Subcutaneous abdominal adipose tissue (tissue), 5 donors: ENCODE measurements around the gene COL28A1.

Experiments
- H3K27ac ChIP-seq: one replicate; pipeline ENCODE4 v1.7.0; 2013; ENCODE audit warnings: low read depth, mild to moderate bottlenecking, inconsistent platforms, low read length, moderate library complexity
- H3K27me3 ChIP-seq, 5 donors: one replicate each; pipeline ENCODE4 v1.7.0; 2013; ENCODE audit warnings: low read length in 5 of 5, inconsistent platforms in 1 of 5; ENCODE audit not compliant: control insufficient read depth in 5 of 5, insufficient read depth in 4 of 5
- H3K36me3 ChIP-seq, 5 donors: one replicate each; pipeline ENCODE4 v1.7.0; 2013; ENCODE audit warnings: low read length in 5 of 5; ENCODE audit not compliant: control insufficient read depth in 5 of 5, insufficient read depth in 5 of 5
- H3K4me1 ChIP-seq, 5 donors: one replicate each; pipeline ENCODE4 v1.7.0; 2013; ENCODE audit warnings: low read length in 5 of 5, mild to moderate bottlenecking in 3 of 5, moderate library complexity in 1 of 5; ENCODE audit not compliant: control insufficient read depth in 5 of 5, insufficient read depth in 5 of 5
- H3K4me3 ChIP-seq, 5 donors: one replicate each; pipeline ENCODE4 v1.7.0; 2013; ENCODE audit warnings: low read length in 5 of 5, low read depth in 1 of 5
- H3K9ac ChIP-seq, 5 donors: one replicate each; pipeline ENCODE4 v1.7.0; 2013; ENCODE audit warnings: low read length in 5 of 5, mild to moderate bottlenecking in 4 of 5, moderate library complexity in 3 of 5
- H3K9me3 ChIP-seq, 5 donors: one replicate each; pipeline ENCODE4 v1.7.0; 2013; ENCODE audit warnings: low read length in 5 of 5; ENCODE audit not compliant: control insufficient read depth in 5 of 5
- donor health status: healthy.
- donor health status: healthy.
- donor health status: healthy.
- donor health status: healthy.
- donor health status: healthy.

COL28A1 gene

DNA sequence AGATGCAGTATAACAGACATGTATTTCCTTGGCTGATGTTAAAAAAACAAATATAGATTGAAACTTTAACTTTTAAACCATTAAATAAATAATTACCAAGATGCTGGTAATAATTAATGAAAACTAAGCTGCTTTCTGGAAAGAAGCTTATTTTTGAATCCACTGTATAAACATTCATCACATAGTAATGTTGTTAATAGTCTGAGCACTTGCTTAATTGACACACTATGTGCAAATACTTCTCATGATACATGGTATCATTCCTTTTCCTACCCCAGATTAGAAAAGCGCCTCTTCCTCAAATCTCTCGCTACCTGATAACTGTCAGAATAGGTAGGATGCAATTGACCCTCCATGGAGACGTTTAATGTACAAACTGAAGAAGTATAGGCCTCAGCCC, 15.0 kb upstream of the COL28A1 start:
- no peak overlapping the region for H3K9ac ChIP-seq
- no peaks in the 10 kb centered on the region for H3K9me3 ChIP-seq
- H3K4me1 ChIP-seq: no peaks in the 10 kb centered on the region
- H3K4me3 ChIP-seq: no peak overlapping the region
- H3K27me3 ChIP-seq: no peaks in the 10 kb centered on the region
- H3K36me3 ChIP-seq: peaks cover 0 to 4% (median 0%) of the 10 kb centered on the region in 5 donors
- no peak overlapping the region for H3K27ac ChIP-seq

- no peak overlapping the region for H3K27ac ChIP-seq
- H3K36me3 ChIP-seq: peaks cover 0 to 4% (median 0%) of the 10 kb centered on the region in 5 donors
- H3K9ac ChIP-seq: no peak overlapping the region
- H3K27me3 ChIP-seq: no peaks in the 10 kb centered on the region
- no peaks in the 10 kb centered on the region for H3K9me3 ChIP-seq
- H3K4me3 ChIP-seq: no peak overlapping the region
- no peaks in the 10 kb centered on the region for H3K4me1 ChIP-seq
Measured at GRCh38 chr7:7548407-7548806, 12.7 kb upstream of the COL28A1 start.

DNA sequence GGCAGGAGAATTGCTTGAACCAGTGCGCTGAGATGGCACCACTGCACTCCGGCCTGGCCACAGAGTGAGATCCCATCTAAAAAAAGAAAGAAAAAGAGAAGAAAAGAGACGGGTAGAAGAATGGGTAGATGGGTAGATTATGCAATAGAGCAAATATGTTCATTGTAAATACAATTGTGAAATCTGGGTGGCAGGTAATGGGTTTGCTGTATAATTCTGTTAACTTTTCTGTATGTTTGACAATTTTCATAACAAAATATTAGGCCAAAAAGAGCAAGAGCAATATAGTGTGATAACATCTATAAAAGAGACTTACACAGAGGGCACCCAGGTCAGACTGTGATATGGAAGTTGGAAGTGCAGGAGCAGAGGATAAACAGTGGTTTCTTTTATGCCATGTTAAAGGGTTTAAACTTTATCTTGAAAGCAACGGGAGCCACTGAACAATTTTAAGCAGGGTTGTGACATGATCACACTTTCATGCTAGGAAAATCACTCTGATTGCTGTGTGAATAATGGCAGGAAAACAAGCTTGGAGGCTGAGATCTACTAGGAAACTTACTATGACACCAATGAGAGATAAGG, 6.7 kb upstream of the COL28A1 start:
- Histone ChIP-seq H3K9me3 (no peaks in the 10 kb centered on the region), H3K36me3 (no peaks in the 10 kb centered on the region), H3K9ac (no peak overlapping the region), H3K4me1 (no peaks in the 10 kb centered on the region), H3K27me3 (no peaks in the 10 kb centered on the region), H3K27ac (no peak overlapping the region), H3K4me3 (no peak overlapping the region)

GRCh38 chr7:7539711-7540110, 4.0 kb upstream of the COL28A1 start:
- Histone ChIP-seq H3K4me1 (no peaks in the 10 kb centered on the region), H3K36me3 (no peaks in the 10 kb centered on the region), H3K9ac (no peak overlapping the region), H3K4me3 (no peak overlapping the region), H3K9me3 (no peaks in the 10 kb centered on the region), H3K27me3 (no peaks in the 10 kb centered on the region), H3K27ac (no peak overlapping the region)

- Histone ChIP-seq H3K27me3 (no peaks in the 10 kb centered on the region), H3K4me1 (no peaks in the 10 kb centered on the region), H3K36me3 (no peaks in the 10 kb centered on the region), H3K9ac (no peak overlapping the region), H3K4me3 (no peak overlapping the region), H3K9me3 (no peaks in the 10 kb centered on the region), H3K27ac (no peak overlapping the region)
Measured at GRCh38 chr7:7539152-7539551, 3.5 kb upstream of the COL28A1 start.

- Histone ChIP-seq H3K9me3 (no peaks in the 10 kb centered on the region), H3K4me3 (no peak overlapping the region), H3K27me3 (no peaks in the 10 kb centered on the region), H3K9ac (no peak overlapping the region), H3K36me3 (no peaks in the 10 kb centered on the region), H3K4me1 (no peaks in the 10 kb centered on the region), H3K27ac (no peak overlapping the region)
Measured at GRCh38 chr7:7537711-7538110, 2.0 kb upstream of the COL28A1 start.

DNA sequence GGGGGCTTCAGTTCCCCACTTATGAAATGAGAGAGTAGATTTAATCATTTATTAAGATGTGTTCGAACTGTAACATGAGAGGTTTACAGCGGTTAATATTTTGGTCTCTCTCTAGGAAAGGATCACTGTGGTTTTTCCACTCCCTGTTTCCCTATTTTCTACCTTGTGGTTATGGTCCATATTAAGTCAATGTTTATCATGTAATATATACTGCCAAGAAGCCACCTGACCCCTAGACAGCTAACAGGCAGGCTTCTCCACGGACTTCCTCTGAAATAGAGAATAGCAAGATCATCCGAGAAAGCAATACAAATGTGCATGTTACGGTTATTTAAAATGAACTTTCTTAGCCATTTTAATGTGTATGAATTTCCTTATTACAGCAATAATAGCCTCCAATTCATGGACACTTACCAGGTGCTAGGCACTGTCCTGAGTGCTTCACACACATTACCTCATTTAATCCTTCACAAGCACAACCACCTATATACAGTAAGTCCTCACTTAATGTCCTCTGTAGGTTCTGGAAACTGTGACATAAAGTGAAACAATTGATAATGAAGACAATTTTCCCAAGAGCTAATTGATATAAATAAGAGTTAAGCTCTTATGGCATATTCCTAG, 835 bp upstream of the COL28A1 start:
- H3K9ac ChIP-seq: no peak overlapping the region
- H3K4me1 ChIP-seq: no peaks in the 10 kb centered on the region

GRCh38 chr7:7533831-7534430, 1.7 kb downstream of the COL28A1 start:
- no peak overlapping the region for H3K9ac ChIP-seq
- H3K4me1 ChIP-seq: no peaks in the 10 kb centered on the region
- no peak overlapping the region for H3K4me3 ChIP-seq
- no peaks in the 10 kb centered on the region for H3K36me3 ChIP-seq
- H3K27ac ChIP-seq: no peak overlapping the region
- H3K9me3 ChIP-seq: no peaks in the 10 kb centered on the region
- H3K27me3 ChIP-seq: no peaks in the 10 kb centered on the region

More for the DNA sequence above, 835 bp upstream of the COL28A1 start:
- no peaks in the 10 kb centered on the region for H3K9me3 ChIP-seq
- H3K27me3 ChIP-seq: no peaks in the 10 kb centered on the region
- no peaks in the 10 kb centered on the region for H3K36me3 ChIP-seq
- no peak overlapping the region for H3K4me3 ChIP-seq
- H3K27ac ChIP-seq: no peak overlapping the region

DNA sequence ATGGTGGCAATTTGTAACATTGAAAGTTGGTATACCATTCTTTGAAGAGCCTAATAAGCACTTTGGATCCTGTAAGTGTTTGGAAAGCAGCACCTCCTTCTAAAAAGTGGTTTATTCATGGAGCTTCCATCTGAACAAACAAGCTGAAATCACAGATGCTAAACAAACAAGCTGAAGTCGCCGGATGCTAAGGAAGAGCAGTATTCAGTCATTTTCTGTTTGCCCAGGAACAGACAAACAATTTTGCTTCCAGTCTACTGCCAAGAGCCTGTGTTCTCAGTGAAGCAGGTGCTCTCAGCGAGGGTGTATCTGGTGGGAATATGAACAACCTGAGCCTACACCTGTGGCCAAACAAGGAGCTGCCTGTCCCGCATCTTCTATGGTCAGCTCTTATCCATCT, 6.3 kb downstream of the COL28A1 start:
- no peaks in the 10 kb centered on the region for H3K36me3 ChIP-seq
- H3K27me3 ChIP-seq: no peaks in the 10 kb centered on the region
- H3K4me3 ChIP-seq: no peak overlapping the region
- H3K9me3 ChIP-seq: no peaks in the 10 kb centered on the region
- H3K9ac ChIP-seq: no peak overlapping the region
- no peaks in the 10 kb centered on the region for H3K4me1 ChIP-seq
- no peak overlapping the region for H3K27ac ChIP-seq

- H3K4me1 ChIP-seq: no peaks in the 10 kb centered on the region
- H3K4me3 ChIP-seq: no peak overlapping the region
- H3K36me3 ChIP-seq: no peaks in the 10 kb centered on the region
- no peaks in the 10 kb centered on the region for H3K27me3 ChIP-seq
- no peak overlapping the region for H3K9ac ChIP-seq
- H3K9me3 ChIP-seq: no peaks in the 10 kb centered on the region
- H3K27ac ChIP-seq: no peak overlapping the region
Measured at GRCh38 chr7:7527047-7527446, 8.6 kb downstream of the COL28A1 start.
